GM11168 (cell line): ENCODE results near the gene ITPK1.

Source experiments
- in situ Hi-C: fragments of 300-500 bp; cut with MboI; formaldehyde crosslinking; loops from one replicate; pipeline ENCODE4 v1.12.0; 2022; ENCODE audit warnings: low sequenced_read_pairs; ENCODE audit not compliant: unreplicated experiment

Gene ITPK1

GRCh38 chr14:93004699-93005082 lies 111.0 kb downstream of the ITPK1 start:
- in situ Hi-C loops, result loop anchor here (25.0 kb wide), 1 partner anchor 1483 kb away; the partner anchor contains the start of gene SERPINA9

- in situ Hi-C loops, result loop anchor here (25.0 kb wide), 1 partner anchor 1483 kb away; the partner anchor contains the start of gene SERPINA9
These were observed 111.6 kb downstream of the ITPK1 start for GRCh38 chr14:93003945-93004698.

- in situ Hi-C loops, result loop anchor here (25.0 kb wide), 1 partner anchor 1484 kb away; the partner anchor contains the start of gene SERPINA9
These were observed 112.8 kb downstream of the ITPK1 start for GRCh38 chr14:93002851-93003298.

GRCh38 chr14:93002049-93002448 lies 113.7 kb downstream of the ITPK1 start:
- in situ Hi-C loops, result loop anchor here (25.0 kb wide), 1 partner anchor 1485 kb away; the partner anchor contains the start of gene SERPINA9

- in situ Hi-C loops, result no loop called here
These were observed 116.8 kb downstream of the ITPK1 start for GRCh38 chr14:92998946-92999345.

- in situ Hi-C loops, result no loop called here
These were observed 118.2 kb downstream of the ITPK1 start for GRCh38 chr14:92997343-92998061.

- in situ Hi-C loops, result no loop called here
These were observed 120.1 kb downstream of the ITPK1 start for GRCh38 chr14:92995620-92996019.

- in situ Hi-C loops, result no loop called here
These were observed 120.8 kb downstream of the ITPK1 start for GRCh38 chr14:92994942-92995341.

GRCh38 chr14:92994131-92994676 lies 121.5 kb downstream of the ITPK1 start:
- in situ Hi-C loops, result no loop called here

- in situ Hi-C loops, result no loop called here
These were observed 122.4 kb downstream of the ITPK1 start for GRCh38 chr14:92993302-92993701.

GRCh38 chr14:92991536-92991935 lies 124.2 kb downstream of the ITPK1 start:
- in situ Hi-C loops, result no loop called here

GRCh38 chr14:92990456-92991430 lies 125.0 kb downstream of the ITPK1 start:
- in situ Hi-C loops, result no loop called here

GRCh38 chr14:92988786-92989755 lies 126.7 kb downstream of the ITPK1 start:
- in situ Hi-C loops, result no loop called here

GRCh38 chr14:92987713-92988510 lies 127.8 kb downstream of the ITPK1 start:
- in situ Hi-C loops, result no loop called here

- in situ Hi-C loops, result no loop called here
These were observed 128.6 kb downstream of the ITPK1 start for GRCh38 chr14:92987148-92987570.

- in situ Hi-C loops, result no loop called here
These were observed 129.2 kb downstream of the ITPK1 start for GRCh38 chr14:92986254-92987147.

- in situ Hi-C loops, result no loop called here
These were observed 130.2 kb downstream of the ITPK1 start for GRCh38 chr14:92985521-92985920.
